Measurements from ENCODE around the gene PRICKLE4.

DNA sequence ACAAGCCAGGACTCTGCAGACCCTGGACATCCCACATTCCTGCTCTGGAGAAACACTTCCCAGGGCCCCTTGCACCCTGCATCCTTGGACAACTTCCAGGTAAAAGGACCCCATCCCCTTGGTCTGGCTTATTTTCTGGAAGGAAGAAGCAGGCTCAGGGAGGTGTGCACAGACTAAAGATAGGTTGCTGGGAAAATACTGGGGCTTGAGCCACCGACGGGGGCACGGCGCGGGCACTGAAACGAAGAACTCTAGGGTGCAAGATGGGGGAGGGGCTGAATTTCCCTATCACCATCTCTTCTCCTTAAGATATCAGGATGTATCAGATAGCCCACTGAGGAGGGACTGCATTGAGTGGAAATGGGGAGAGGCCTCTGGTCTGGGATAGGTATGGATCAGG is 1.7 kb upstream of the PRICKLE4 start:
- TF ChIP-seq, protein P1, sequence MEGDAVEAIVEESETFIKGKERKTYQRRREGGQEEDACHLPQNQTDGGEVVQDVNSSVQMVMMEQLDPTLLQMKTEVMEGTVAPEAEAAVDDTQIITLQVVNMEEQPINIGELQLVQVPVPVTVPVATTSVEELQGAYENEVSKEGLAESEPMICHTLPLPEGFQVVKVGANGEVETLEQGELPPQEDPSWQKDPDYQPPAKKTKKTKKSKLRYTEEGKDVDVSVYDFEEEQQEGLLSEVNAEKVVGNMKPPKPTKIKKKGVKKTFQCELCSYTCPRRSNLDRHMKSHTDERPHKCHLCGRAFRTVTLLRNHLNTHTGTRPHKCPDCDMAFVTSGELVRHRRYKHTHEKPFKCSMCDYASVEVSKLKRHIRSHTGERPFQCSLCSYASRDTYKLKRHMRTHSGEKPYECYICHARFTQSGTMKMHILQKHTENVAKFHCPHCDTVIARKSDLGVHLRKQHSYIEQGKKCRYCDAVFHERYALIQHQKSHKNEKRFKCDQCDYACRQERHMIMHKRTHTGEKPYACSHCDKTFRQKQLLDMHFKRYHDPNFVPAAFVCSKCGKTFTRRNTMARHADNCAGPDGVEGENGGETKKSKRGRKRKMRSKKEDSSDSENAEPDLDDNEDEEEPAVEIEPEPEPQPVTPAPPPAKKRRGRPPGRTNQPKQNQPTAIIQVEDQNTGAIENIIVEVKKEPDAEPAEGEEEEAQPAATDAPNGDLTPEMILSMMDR (IDR thresholded peaks at IDR 0.05 in 8 of 11, conservative IDR thresholded peaks at IDR 0.05 in 3 of 11), result no peak
- TF ChIP-seq POLR2AphosphoS5 (IDR thresholded peaks at IDR 0.05) (no peak), POLR2A (IDR thresholded peaks at IDR 0.05) (no peak)

All from spleen (tissue), 7 donors.